HepG2 (cell line): ENCODE results near the gene RFFL. TPM values are rescaled to one million over a fixed set of nuclear protein-coding genes. Genes with fewer than 3 reads are reported as not detected.

Source experiments
- CHD2 ChIP-seq: IDR thresholded peaks from 2 replicates; pipeline ENCODE4 v1.6.1; 2011; ENCODE audit warnings: low read depth, low read length, improper control_type of control experiment
- ELF3 ChIP-seq: IDR thresholded peaks from 2 replicates; pipeline ENCODE4 v1.6.1; 2016; ENCODE audit warnings: missing genetic modification reagents, missing compliant biosample characterization
- EP300 ChIP-seq, 3 experiments: sonication (generic) in 1 of 3; formaldehyde crosslinking in 1 of 3; IDR thresholded peaks; 2 replicates each; pipeline versions ENCODE4 v1.5.1 to v1.6.1; 2011 to 2020; ENCODE audit warnings: low read depth in 2 of 3, low read length in 2 of 3, borderline replicate concordance in 1 of 3, improper control_type of control experiment in 1 of 3, mild to moderate bottlenecking in 1 of 3, missing genetic modification reagents in 1 of 3, moderate library complexity in 1 of 3
- HDAC1 ChIP-seq: sonication (generic); formaldehyde crosslinking; IDR thresholded peaks from 2 replicates; pipeline ENCODE4 v1.5.1; 2020; ENCODE audit warnings: mild to moderate bottlenecking, missing genetic modification reagents
- HDAC2 ChIP-seq: sonication (generic); formaldehyde crosslinking; IDR thresholded peaks from 2 replicates; pipeline ENCODE4 v1.4.0; 2020; ENCODE audit warnings: missing genetic modification reagents
- KAT8 ChIP-seq: IDR thresholded peaks from 2 replicates; pipeline ENCODE4 v1.6.1; 2016; ENCODE audit warnings: missing genetic modification reagents, missing compliant biosample characterization
- KDM1A ChIP-seq: IDR thresholded peaks from 2 replicates; pipeline ENCODE4 v1.6.1; 2016; ENCODE audit warnings: missing compliant biosample characterization
- KLF15 ChIP-seq: sonication (generic); formaldehyde crosslinking; IDR thresholded peaks from 2 replicates; pipeline ENCODE4 v1.8.1; 2023; ENCODE audit warnings: borderline replicate concordance, mild to moderate bottlenecking, inconsistent platforms, missing genetic modification reagents, mixed read lengths
- MAFG ChIP-seq: sonication (generic); formaldehyde crosslinking; IDR thresholded peaks from 2 replicates; pipeline ENCODE4 v1.5.1; 2020; ENCODE audit warnings: mild to moderate bottlenecking, missing genetic modification reagents
- MED13 ChIP-seq: sonication (generic); formaldehyde crosslinking; IDR thresholded peaks from 2 replicates; pipeline ENCODE4 v1.5.0; 2020; ENCODE audit warnings: missing genetic modification reagents
- MYC ChIP-seq: sonication (generic); formaldehyde crosslinking; IDR thresholded peaks from 2 replicates; pipeline ENCODE4 v1.9.0; 2021; ENCODE audit warnings: missing genetic modification reagents, borderline replicate concordance
- RNF2 ChIP-seq: fragments of 450-650 bp; conservative IDR thresholded peaks from 2 replicates; pipeline ENCODE4 v1.6.1; 2016; ENCODE audit warnings: low read depth
- SMAD3 ChIP-seq: sonication (generic); formaldehyde crosslinking; IDR thresholded peaks from 2 replicates; pipeline ENCODE4 v1.4.0; 2020; ENCODE audit warnings: missing genetic modification reagents
- ZFP62 ChIP-seq: sonication (generic); formaldehyde crosslinking; IDR thresholded peaks from 2 replicates; pipeline ENCODE4 v1.4.0; 2020; ENCODE audit warnings: missing genetic modification reagents
- ZNF10 ChIP-seq: sonication (generic); formaldehyde crosslinking; IDR thresholded peaks from 2 replicates; pipeline ENCODE4 v1.4.0; 2020; ENCODE audit warnings: mild to moderate bottlenecking, low read depth, missing genetic modification reagents, borderline replicate concordance
- ZNF251 ChIP-seq: sonication (generic); formaldehyde crosslinking; IDR thresholded peaks from 2 replicates; pipeline ENCODE4 v1.9.0; 2021; ENCODE audit warnings: mild to moderate bottlenecking, missing genetic modification reagents
- ZNF343 ChIP-seq: sonication (generic); formaldehyde crosslinking; IDR thresholded peaks from 2 replicates; pipeline ENCODE4 v1.4.0; 2020; ENCODE audit warnings: mild to moderate bottlenecking, missing genetic modification reagents
- ZNF724P ChIP-seq: sonication (generic); formaldehyde crosslinking; IDR thresholded peaks from 2 replicates; pipeline ENCODE4 v1.8.0; 2022; ENCODE audit warnings: missing genetic modification reagents, borderline replicate concordance
- polyA plus RNA-seq, 8 experiments: library from polyadenylated mRNA; depleted of rRNA in 3 of 8; stranded (reverse) in 7 of 8; unstranded in 1 of 8; fragments of >200 nt; fragmentation: Illumina TruSeq in 4 of 8; extraction: Trizol in 4 of 8; gene quantifications; 2 replicates each; pipeline versions ENCODE4 v1.2.1 to v1.2.3, GENCODE V29; 2011 to 2016; ENCODE audit warnings: low read depth in 4 of 8, missing spikeins in 1 of 8, mixed read lengths in 1 of 8; ENCODE audit not compliant: insufficient read depth in 1 of 8
- total RNA-seq, 5 experiments: library from RNA; depleted of rRNA; stranded (reverse); fragments of >200 nt; fragmentation: Illumina TruSeq; extraction: Trizol; gene quantifications; 2 replicates each; pipeline ENCODE4 v1.2.3, GENCODE V29; 2016; ENCODE audit warnings: low read depth in 1 of 5
- TF ChIP-seq, protein P1 (sequence below), 2 experiments: sonication (generic) in 1 of 2; formaldehyde crosslinking in 1 of 2; IDR thresholded peaks; 2 replicates each; pipeline versions ENCODE4 v1.4.0 to v1.6.1; 2016 to 2020; ENCODE audit warnings: borderline replicate concordance in 1 of 2, low read depth in 1 of 2, mild to moderate bottlenecking in 1 of 2, missing genetic modification reagents in 1 of 2
- TF ChIP-seq, protein P2 (sequence below): sonication (generic); formaldehyde crosslinking; IDR thresholded peaks from 2 replicates; pipeline ENCODE4 v1.5.0; 2020; ENCODE audit warnings: missing genetic modification reagents, mild to moderate bottlenecking, borderline replicate concordance
- TF ChIP-seq, protein P3 (sequence below): sonication (generic); formaldehyde crosslinking; IDR thresholded peaks from 2 replicates; pipeline ENCODE4 v1.4.0; 2020; ENCODE audit warnings: missing genetic modification reagents

Gene RFFL
- total and polyA plus RNA-seq, 2 of the 13 experiments (the other 11 are each of a cell fraction or from before 2014, with no cell fraction given): 24.3 to 48.6 TPM

DNA sequence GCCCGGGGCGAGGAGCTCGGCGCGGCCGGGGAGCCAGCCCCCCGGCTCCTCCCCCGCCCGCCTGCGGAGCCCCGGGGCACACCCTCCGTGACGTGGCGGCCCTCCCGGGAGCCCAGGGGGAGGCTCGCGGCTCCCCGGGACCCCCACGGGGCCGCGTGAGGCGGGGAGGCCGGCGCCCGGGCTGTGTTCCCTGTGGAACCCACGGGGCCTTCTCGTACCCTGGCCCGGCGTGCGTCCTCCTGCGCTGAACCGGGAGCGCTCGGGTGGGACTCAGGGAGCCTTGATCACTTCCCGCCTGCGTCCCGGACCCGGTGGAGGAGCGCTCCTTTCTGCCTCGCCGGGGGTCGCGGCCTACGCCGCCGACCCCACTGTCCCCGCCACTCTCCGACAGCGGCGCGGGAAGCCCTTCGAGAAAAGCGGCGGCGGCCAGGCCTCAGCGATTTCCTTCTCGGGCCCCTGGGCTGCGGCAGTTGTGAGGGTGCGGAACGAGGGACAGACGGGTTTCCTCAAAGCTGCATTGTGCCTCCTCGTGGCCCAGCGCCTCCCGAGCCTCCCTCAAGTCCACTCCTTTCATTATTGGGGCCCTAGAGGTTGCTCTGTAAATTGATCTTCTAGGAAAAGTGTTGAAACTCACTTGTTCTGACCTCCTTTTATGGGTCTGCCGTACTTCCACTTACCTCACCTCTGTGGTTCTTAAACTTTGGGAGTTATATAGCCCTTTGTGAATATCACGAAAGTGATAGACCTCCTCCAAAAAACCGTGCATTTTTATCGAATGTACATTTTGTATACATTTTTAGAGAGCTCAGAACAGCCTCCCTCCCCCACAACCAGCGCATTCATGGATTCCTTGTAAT lies 82.6 kb downstream of the RFFL start (continued):
- TF ChIP-seq KLF15 (no peak), MYC (CRISPR knock-in tag) (peak; percentile 77), ZNF343 (CRISPR knock-in tag) (no peak), KAT8 (CRISPR knock-in tag) (no peak), ZFP62 (CRISPR knock-in tag) (no peak), ELF3 (CRISPR knock-in tag) (no peak), HDAC2 (0 out of 2 replicates have a peak, but pooled peaks have one; percentile 24), SMAD3 (CRISPR knock-in tag) (no peak), CHD2 (no peak), HDAC1 (CRISPR knock-in tag) (peak; percentile 28; the same call in 1 of the 2 replicates), ZNF10 (no peak), EP300 (IDR thresholded peaks at IDR 0.05; ENCODE audit: low read depth in 2 of 2, low read length in 2 of 2) (no peak), EP300 (CRISPR knock-in tag; IDR thresholded peaks at IDR 0.05; ENCODE audit: borderline replicate concordance) (no peak), ZNF724P (CRISPR knock-in tag) (no peak), RNF2 (no peak), KDM1A (no peak), MAFG (no peak), MED13 (CRISPR knock-in tag) (no peak), ZNF251 (CRISPR knock-in tag) (no peak)
- TF ChIP-seq, protein P1, sequence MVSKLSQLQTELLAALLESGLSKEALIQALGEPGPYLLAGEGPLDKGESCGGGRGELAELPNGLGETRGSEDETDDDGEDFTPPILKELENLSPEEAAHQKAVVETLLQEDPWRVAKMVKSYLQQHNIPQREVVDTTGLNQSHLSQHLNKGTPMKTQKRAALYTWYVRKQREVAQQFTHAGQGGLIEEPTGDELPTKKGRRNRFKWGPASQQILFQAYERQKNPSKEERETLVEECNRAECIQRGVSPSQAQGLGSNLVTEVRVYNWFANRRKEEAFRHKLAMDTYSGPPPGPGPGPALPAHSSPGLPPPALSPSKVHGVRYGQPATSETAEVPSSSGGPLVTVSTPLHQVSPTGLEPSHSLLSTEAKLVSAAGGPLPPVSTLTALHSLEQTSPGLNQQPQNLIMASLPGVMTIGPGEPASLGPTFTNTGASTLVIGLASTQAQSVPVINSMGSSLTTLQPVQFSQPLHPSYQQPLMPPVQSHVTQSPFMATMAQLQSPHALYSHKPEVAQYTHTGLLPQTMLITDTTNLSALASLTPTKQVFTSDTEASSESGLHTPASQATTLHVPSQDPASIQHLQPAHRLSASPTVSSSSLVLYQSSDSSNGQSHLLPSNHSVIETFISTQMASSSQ (IDR thresholded peaks at IDR 0.05; ENCODE audit: low read depth): no peak
- TF ChIP-seq, protein P1 (CRISPR knock-in tag; IDR thresholded peaks at IDR 0.05; ENCODE audit: borderline replicate concordance): no peak
- TF ChIP-seq, protein P2, sequence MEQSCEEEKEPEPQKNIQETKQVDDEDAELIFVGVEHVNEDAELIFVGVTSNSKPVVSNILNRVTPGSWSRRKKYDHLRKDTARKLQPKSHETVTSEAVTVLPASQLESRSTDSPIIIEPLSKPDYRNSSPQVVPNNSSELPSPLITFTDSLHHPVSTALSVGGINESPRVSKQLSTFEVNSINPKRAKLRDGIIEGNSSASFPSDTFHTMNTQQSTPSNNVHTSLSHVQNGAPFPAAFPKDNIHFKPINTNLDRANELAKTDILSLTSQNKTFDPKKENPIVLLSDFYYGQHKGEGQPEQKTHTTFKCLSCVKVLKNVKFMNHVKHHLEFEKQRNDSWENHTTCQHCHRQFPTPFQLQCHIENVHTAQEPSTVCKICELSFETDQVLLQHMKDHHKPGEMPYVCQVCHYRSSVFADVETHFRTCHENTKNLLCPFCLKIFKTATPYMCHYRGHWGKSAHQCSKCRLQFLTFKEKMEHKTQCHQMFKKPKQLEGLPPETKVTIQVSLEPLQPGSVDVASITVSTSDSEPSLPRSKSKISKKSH (CRISPR knock-in tag): no peak; the same call in 1 of the 2 replicates
- TF ChIP-seq, protein P3, sequence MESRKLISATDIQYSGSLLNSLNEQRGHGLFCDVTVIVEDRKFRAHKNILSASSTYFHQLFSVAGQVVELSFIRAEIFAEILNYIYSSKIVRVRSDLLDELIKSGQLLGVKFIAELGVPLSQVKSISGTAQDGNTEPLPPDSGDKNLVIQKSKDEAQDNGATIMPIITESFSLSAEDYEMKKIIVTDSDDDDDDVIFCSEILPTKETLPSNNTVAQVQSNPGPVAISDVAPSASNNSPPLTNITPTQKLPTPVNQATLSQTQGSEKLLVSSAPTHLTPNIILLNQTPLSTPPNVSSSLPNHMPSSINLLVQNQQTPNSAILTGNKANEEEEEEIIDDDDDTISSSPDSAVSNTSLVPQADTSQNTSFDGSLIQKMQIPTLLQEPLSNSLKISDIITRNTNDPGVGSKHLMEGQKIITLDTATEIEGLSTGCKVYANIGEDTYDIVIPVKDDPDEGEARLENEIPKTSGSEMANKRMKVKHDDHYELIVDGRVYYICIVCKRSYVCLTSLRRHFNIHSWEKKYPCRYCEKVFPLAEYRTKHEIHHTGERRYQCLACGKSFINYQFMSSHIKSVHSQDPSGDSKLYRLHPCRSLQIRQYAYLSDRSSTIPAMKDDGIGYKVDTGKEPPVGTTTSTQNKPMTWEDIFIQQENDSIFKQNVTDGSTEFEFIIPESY: no peak
